HepG2 (cell line): ENCODE results near the gene AIMP2. TPM values are rescaled to one million over a fixed set of nuclear protein-coding genes. Genes with fewer than 3 reads are reported as not detected.
A peak's percentile ranks its signal among the peaks of the same experiment; 100 is the strongest.

ENCODE experiments used
- ATAC-seq: fragments of 200-7000 bp; cut with Tn5 transposase; 3 replicates; pipeline ENCODE4 v1.9.1; 2020; ENCODE audit warnings: mild to moderate bottlenecking, moderate library complexity
- BruUV-seq: library from RNA; stranded (reverse); fragments of 400-500 nt; replicated peaks from 2 replicates; lab custom pipeline; 2021; lab: Mats Ljungman, UMichigan
- CTCF ChIA-PET: fragments of 300-600 bp; formaldehyde crosslinking; extraction: SDS; loops from one replicate; lab custom pipeline; 2021; ENCODE audit warnings: low total read pairs, inconsistent platforms, low intra/inter-chr PET ratio; lab: Yijun Ruan, JAX
- POLR2A ChIA-PET: fragments of 350-600 bp; sonication (Branson Sonifier 250); formaldehyde crosslinking; loops from one replicate; lab custom pipeline; 2020; ENCODE audit warnings: antibody characterized with exemption, inconsistent platforms; lab: Yijun Ruan, JAX
- DNase-seq: peaks from one replicate; pipeline ENCODE4 v3.0.0-alpha.2; 2015; ENCODE audit warnings: low spot score
- FAIRE-seq: peaks from 3 replicates; lab custom pipeline; 2011; peaks lifted over from hg19 to GRCh38; lab: Jason Lieb, UNC
- H2AFZ ChIP-seq: one replicate; pipeline ENCODE4 v1.6.1; 2011; ENCODE audit warnings: low read length, inconsistent platforms
- H3K27ac ChIP-seq: fragments of 300-600 bp; 3 replicates; pipeline ENCODE4 v1.8.0; 2011; ENCODE audit warnings: mixed run types, mild to moderate bottlenecking, mixed read lengths, low read length, inconsistent platforms; ENCODE audit not compliant: insufficient read depth; ENCODE audit errors: extremely low read length
- H3K27me3 ChIP-seq, 2 experiments: fragments of 200-600 bp in 1 of 2; 2 replicates in 1 of 2; 3 replicates in 1 of 2; pipeline versions ENCODE4 v1.6.0 to v1.8.0; 2011; ENCODE audit warnings: low read length in 2 of 2, mild to moderate bottlenecking in 2 of 2, moderate library complexity in 2 of 2, inconsistent platforms in 1 of 2; ENCODE audit not compliant: insufficient read depth in 2 of 2, control insufficient read depth in 1 of 2
- H3K36me3 ChIP-seq, 2 experiments: fragments of 200-600 bp in 1 of 2; replicated peaks in 1 of 2; 2 replicates in 1 of 2; 3 replicates in 1 of 2; pipeline versions ENCODE4 v1.5.1 to v1.8.0; 2011; ENCODE audit warnings: low read length in 2 of 2, inconsistent platforms in 1 of 2; ENCODE audit not compliant: insufficient read depth in 2 of 2, control insufficient read depth in 1 of 2
- H3K4me1 ChIP-seq: 2 replicates; pipeline ENCODE4 v1.5.1; 2012; ENCODE audit warnings: low read length, inconsistent platforms; ENCODE audit not compliant: insufficient read depth
- H3K4me2 ChIP-seq: 2 replicates; pipeline ENCODE4 v1.6.0; 2011; ENCODE audit warnings: low read depth, low read length, inconsistent platforms
- H3K4me3 ChIP-seq, 3 experiments: fragments of 200-600 bp in 1 of 3; sonication (generic), shearing (Covaris generic) in 1 of 3; replicated peaks in 1 of 3; 2 replicates each; pipeline ENCODE4 v1.5.1; 2011 to 2016; ENCODE audit warnings: low read length in 3 of 3, inconsistent platforms in 2 of 3, low read depth in 2 of 3, mild to moderate bottlenecking in 2 of 3, control low read depth in 1 of 3, mixed read lengths in 1 of 3; ENCODE audit not compliant: insufficient read depth in 1 of 3
- H3K79me2 ChIP-seq: one replicate; pipeline ENCODE4 v1.6.1; 2011; ENCODE audit warnings: low read length, inconsistent platforms; ENCODE audit not compliant: insufficient read depth
- H3K9ac ChIP-seq: 2 replicates; pipeline ENCODE4 v1.6.0; 2011; ENCODE audit warnings: mild to moderate bottlenecking, low read depth, low read length, inconsistent platforms; ENCODE audit not compliant: insufficient read depth
- H3K9me3 ChIP-seq: 2 replicates; pipeline ENCODE4 v1.5.1; 2012; ENCODE audit warnings: mild to moderate bottlenecking, low read length
- H4K20me1 ChIP-seq: 2 replicates; pipeline ENCODE4 v1.6.0; 2011; ENCODE audit warnings: inconsistent platforms, mild to moderate bottlenecking, low read length, moderate library complexity; ENCODE audit not compliant: insufficient read depth
- FOSL1 ChIP-seq: sonication (generic); formaldehyde crosslinking; IDR thresholded peaks from 2 replicates; pipeline ENCODE4 v1.9.0; 2021; ENCODE audit warnings: missing genetic modification reagents, borderline replicate concordance
- FOXA1 ChIP-seq, 2 experiments: fragments of 450-650 bp in 1 of 2; sonication (generic) in 1 of 2; formaldehyde crosslinking in 1 of 2; IDR thresholded peaks; 2 replicates each; pipeline versions ENCODE4 v1.4.0 to v1.6.1; 2016 to 2020; ENCODE audit warnings: missing genetic modification reagents in 1 of 2
- FOXO1 ChIP-seq: sonication (generic); formaldehyde crosslinking; IDR thresholded peaks from 2 replicates; pipeline ENCODE4 v1.4.0; 2020; ENCODE audit warnings: missing genetic modification reagents
- PAWR ChIP-seq: sonication (generic); formaldehyde crosslinking; IDR thresholded peaks from 2 replicates; pipeline ENCODE4 v1.4.0; 2020; ENCODE audit warnings: missing genetic modification reagents, mild to moderate bottlenecking, borderline replicate concordance
- POLR2A ChIP-seq, 2 experiments: IDR thresholded peaks; 2 replicates each; pipeline ENCODE4 v1.6.1; 2011; ENCODE audit warnings: low read depth in 2 of 2, low read length in 2 of 2, mild to moderate bottlenecking in 1 of 2, moderate library complexity in 1 of 2; ENCODE audit not compliant: insufficient read depth in 1 of 2
- POLR2G ChIP-seq: fragments of 200-400 bp; formaldehyde crosslinking; IDR thresholded peaks from 2 replicates; pipeline ENCODE4 v1.6.1; 2018; ENCODE audit warnings: mild to moderate bottlenecking, low read depth, low read length, moderate library complexity
- RBM22 ChIP-seq: fragments of 200-400 bp; formaldehyde crosslinking; optimal IDR thresholded peaks from 2 replicates; pipeline ENCODE3; 2017; ENCODE audit warnings: mild to moderate bottlenecking, low read length, moderate library complexity
- SMYD3 ChIP-seq: sonication (generic); formaldehyde crosslinking; IDR thresholded peaks from 2 replicates; pipeline ENCODE4 v1.8.1; 2023; ENCODE audit warnings: mild to moderate bottlenecking, missing genetic modification reagents
- ZC3H13 ChIP-seq: sonication (generic); formaldehyde crosslinking; IDR thresholded peaks from 2 replicates; pipeline ENCODE4 v1.8.1; 2023; ENCODE audit warnings: mild to moderate bottlenecking, missing genetic modification reagents, moderate library complexity
- ZFP90 ChIP-seq: sonication (generic); formaldehyde crosslinking; IDR thresholded peaks from 2 replicates; pipeline ENCODE4 v1.8.0; 2022; ENCODE audit warnings: missing genetic modification reagents, mild to moderate bottlenecking, inconsistent platforms, borderline replicate concordance
- ZNF101 ChIP-seq: sonication (generic); formaldehyde crosslinking; IDR thresholded peaks from 2 replicates; pipeline ENCODE4 v1.4.0; 2020; ENCODE audit warnings: mild to moderate bottlenecking, low read depth, missing genetic modification reagents, borderline replicate concordance
- ZNF326 ChIP-seq: sonication (generic); formaldehyde crosslinking; IDR thresholded peaks from 2 replicates; pipeline ENCODE4 v1.4.0; 2020; ENCODE audit warnings: missing genetic modification reagents, borderline replicate concordance
- ZNF839 ChIP-seq: sonication (generic); formaldehyde crosslinking; IDR thresholded peaks from 2 replicates; pipeline ENCODE4 v1.4.0; 2020; ENCODE audit warnings: missing genetic modification reagents, mild to moderate bottlenecking, borderline replicate concordance
- WGBS: methylation state at CpG from one replicate; pipeline ENCODE4 v1.1.6; 2017; ENCODE audit warnings: low lambda C conversion rate; 5-methylcytosine and 5-hydroxymethylcytosine counted together
- in situ Hi-C: cut with HindIII; loops from 2 replicates; pipeline ENCODE4 v1.10.0; 2017; ENCODE audit warnings: low pct_unique_long_range_greater_than_20kb; ENCODE audit not compliant: extremely low pct_ligation_motif_present
- intact Hi-C: fragments of 100-400 bp; cut with micrococcal nuclease; formaldehyde crosslinking; loops from one replicate; pipeline ENCODE4 v1.10.0; 2022; ENCODE audit not compliant: unreplicated experiment
- polyA plus RNA-seq, 8 experiments: library from polyadenylated mRNA; depleted of rRNA in 3 of 8; stranded (reverse) in 7 of 8; unstranded in 1 of 8; fragments of >200 nt; fragmentation: Illumina TruSeq in 4 of 8; extraction: Trizol in 4 of 8; gene quantifications; 2 replicates each; pipeline versions ENCODE4 v1.2.1 to v1.2.3, GENCODE V29; 2011 to 2016; ENCODE audit warnings: low read depth in 4 of 8, missing spikeins in 1 of 8, mixed read lengths in 1 of 8; ENCODE audit not compliant: insufficient read depth in 1 of 8
- total RNA-seq, 5 experiments: library from RNA; depleted of rRNA; stranded (reverse); fragments of >200 nt; fragmentation: Illumina TruSeq; extraction: Trizol; gene quantifications; 2 replicates each; pipeline ENCODE4 v1.2.3, GENCODE V29; 2016; ENCODE audit warnings: low read depth in 1 of 5
- TF ChIP-seq, protein P1 (sequence below): sonication (generic); formaldehyde crosslinking; IDR thresholded peaks from 2 replicates; pipeline ENCODE4 v1.5.0; 2020; ENCODE audit warnings: missing genetic modification reagents
- TF ChIP-seq, protein P2 (sequence below): IDR thresholded peaks from 2 replicates; pipeline ENCODE4 v1.6.1; 2016; ENCODE audit warnings: low read depth, borderline replicate concordance

Gene AIMP2
- total and polyA plus RNA-seq, 2 of the 13 experiments (the other 11 are each of a cell fraction or from before 2014, with no cell fraction given): 38.2 to 84.9 TPM

DNA sequence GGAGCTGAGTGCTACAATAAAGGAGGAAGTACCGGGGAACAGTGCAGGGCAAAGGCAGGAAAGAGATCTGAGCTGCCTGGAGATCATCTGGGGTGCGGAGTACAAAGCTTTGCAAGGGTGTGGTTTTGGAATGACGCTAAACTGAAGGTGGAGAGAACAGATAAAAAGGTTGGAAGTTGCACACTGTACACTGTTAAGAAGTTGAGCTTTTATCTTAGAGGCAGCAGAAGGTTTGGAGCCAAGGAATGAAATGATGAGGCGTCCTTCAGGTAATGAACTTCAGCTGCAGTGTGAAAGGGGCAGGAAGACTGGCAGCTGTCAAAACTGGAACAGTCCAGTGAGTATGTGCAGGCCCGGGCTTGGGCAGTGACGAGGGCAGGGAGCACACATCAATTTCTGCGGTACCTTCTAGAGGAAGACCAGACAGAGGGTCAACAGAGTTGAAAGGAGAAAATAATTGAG is 14.9 kb downstream of the AIMP2 start:
- WGBS: 95% methylated on average over 7 of the region's 7 CpGs
- H3K9me3 ChIP-seq: no peaks in the 10 kb centered on the region
- H3K27me3 ChIP-seq: no peaks in the 10 kb centered on the region
- no peak for TF ChIP-seq ZFP90 (CRISPR knock-in tag)
- 0 out of 4 replicates have a peak, but pooled peaks of 1 of the 2 experiments have one; percentile 32 for TF ChIP-seq POLR2A (IDR thresholded peaks at IDR 0.05; ENCODE audit: insufficient read depth in 1 of 2, low read depth in 2 of 2, low read length in 2 of 2)
- TF ChIP-seq ZNF839: no peak
- peak; percentile 89 for TF ChIP-seq RBM22
- TF ChIP-seq ZNF326 (CRISPR knock-in tag): no peak
- TF ChIP-seq POLR2G: 0 out of 2 replicates have a peak, but pooled peaks have one; percentile 13
- DNase-seq (no peak), ATAC-seq (no peak), FAIRE-seq (no peak)
- peaks cover 44 to 96% of the 10 kb centered on the region in 2 experiments for H3K36me3 ChIP-seq
- no peak overlapping the region for H3K27ac ChIP-seq
- CTCF ChIA-PET: no interaction called here
- H4K20me1 ChIP-seq: no peaks in the 10 kb centered on the region
- no peak overlapping the region for H2AFZ ChIP-seq
- intact Hi-C loops: no loop called here
- H3K4me3 ChIP-seq: no peak overlapping the region
- in situ Hi-C loops: no loop called here
- H3K79me2 ChIP-seq: no peaks in the 10 kb centered on the region
- H3K4me1 ChIP-seq: no peaks in the 10 kb centered on the region
- no peak overlapping the region for H3K4me2 ChIP-seq
- no peak overlapping the region for H3K9ac ChIP-seq
- BruUV-seq: TSS peak; percentile 65
- POLR2A ChIA-PET: interaction anchor here (0.5 to 1.6 kb wide), 3 partner anchors 8 to 326 kb away, joined by 3 to 5 read pairs (median 3); no protein-coding TSS in a partner anchor

DNA sequence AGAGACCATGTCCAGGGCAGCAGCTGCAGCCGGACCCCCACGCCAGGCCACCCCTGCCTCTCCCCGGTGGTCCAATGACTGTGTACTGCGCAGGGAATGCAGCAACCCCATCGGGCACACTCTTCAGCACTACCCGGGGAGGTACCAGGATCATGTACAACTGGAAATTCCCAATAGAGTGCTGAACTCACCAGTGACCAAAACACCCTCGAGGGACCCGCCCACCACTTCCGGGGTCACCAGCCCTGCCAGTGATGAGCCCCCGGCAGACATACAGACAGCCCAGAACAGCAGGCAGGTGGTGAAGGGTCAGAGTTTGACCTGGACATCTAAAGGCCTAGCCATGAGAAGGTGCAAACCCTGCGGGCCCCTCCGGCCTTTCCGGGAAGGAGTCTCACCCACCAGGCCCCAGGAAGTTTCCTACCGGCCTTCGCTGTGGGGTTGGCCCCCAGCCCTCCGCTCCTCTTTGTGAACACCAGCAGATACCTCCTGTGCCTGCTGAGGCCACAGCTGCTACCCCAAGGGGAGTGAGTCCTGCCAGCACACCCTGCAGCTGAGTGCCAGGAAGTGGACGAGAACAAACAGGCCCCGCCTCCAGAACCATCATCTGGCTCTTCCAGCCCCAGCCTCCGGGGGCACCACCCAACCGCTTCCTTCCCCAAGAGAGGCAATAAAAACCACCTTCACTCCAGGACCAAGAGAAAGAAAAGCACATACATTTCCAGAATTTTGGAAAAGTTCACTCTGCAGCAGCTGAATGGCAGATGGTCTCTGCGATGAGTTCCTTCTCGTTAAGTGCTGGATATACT is 17.1 kb downstream of the AIMP2 start:
- peak; percentile 64 for DNase-seq
- no peak overlapping the region for H3K27ac ChIP-seq
- no peak overlapping the region for H3K4me3 ChIP-seq
- H3K4me1 ChIP-seq: no peaks in the 10 kb centered on the region
- ChIA-PET CTCF (no interaction called here), POLR2A (interaction anchor here (1.1 to 1.7 kb wide), 4 partner anchors 11 to 18 kb away, joined by 3 to 5 read pairs (median 4); partner anchors contain the start of genes AIMP2 and PMS2)
- ATAC-seq: peak; percentile 92
- no peak overlapping the region for H3K4me2 ChIP-seq
- in situ Hi-C loops: no loop called here
- FAIRE-seq: no peak
- no peak overlapping the region for H3K9ac ChIP-seq
- H3K36me3 ChIP-seq: peaks cover 40 to 91% of the 10 kb centered on the region in 2 experiments
- 90% methylated on average over 21 of the region's 22 CpGs for WGBS
- H4K20me1 ChIP-seq: no peaks in the 10 kb centered on the region
- BruUV-seq: no TSS peak
- H3K27me3 ChIP-seq: no peaks in the 10 kb centered on the region
- intact Hi-C loops: loop anchor here (1.0 kb wide), 1 partner anchor 80 kb away; no protein-coding TSS in a partner anchor
- no peak overlapping the region for H2AFZ ChIP-seq
- H3K79me2 ChIP-seq: no peaks in the 10 kb centered on the region
- H3K9me3 ChIP-seq: no peaks in the 10 kb centered on the region
- TF ChIP-seq FOXA1 (IDR thresholded peaks at IDR 0.05) (no peak), FOXA1 (CRISPR knock-in tag; IDR thresholded peaks at IDR 0.05) (no peak), PAWR (CRISPR knock-in tag) (no peak), SMYD3 (CRISPR knock-in tag) (no peak), ZNF101 (CRISPR knock-in tag) (no peak), FOXO1 (CRISPR knock-in tag) (no peak), FOSL1 (CRISPR knock-in tag) (no peak), ZC3H13 (CRISPR knock-in tag) (no peak)
- TF ChIP-seq, protein P1, sequence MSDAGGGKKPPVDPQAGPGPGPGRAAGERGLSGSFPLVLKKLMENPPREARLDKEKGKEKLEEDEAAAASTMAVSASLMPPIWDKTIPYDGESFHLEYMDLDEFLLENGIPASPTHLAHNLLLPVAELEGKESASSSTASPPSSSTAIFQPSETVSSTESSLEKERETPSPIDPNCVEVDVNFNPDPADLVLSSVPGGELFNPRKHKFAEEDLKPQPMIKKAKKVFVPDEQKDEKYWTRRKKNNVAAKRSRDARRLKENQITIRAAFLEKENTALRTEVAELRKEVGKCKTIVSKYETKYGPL: no peak
- TF ChIP-seq, protein P2, sequence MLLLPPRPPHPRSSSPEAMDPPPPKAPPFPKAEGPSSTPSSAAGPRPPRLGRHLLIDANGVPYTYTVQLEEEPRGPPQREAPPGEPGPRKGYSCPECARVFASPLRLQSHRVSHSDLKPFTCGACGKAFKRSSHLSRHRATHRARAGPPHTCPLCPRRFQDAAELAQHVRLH (CRISPR knock-in tag): no peak
